GM18907 (cell line): ENCODE data around the gene PRKCZ.

Experiments
- ATAC-seq: cut with Tn5 transposase; IDR thresholded peaks from one replicate; pipeline ENCODE4 v1.9.1; 2021; ENCODE audit warnings: mild to moderate bottlenecking, moderate library complexity; ENCODE audit not compliant: unreplicated experiment

PRKCZ gene

GRCh38 chr1:2044510-2045319 is 5.5 kb upstream of the PRKCZ start:
- no peak for ATAC-seq

DNA sequence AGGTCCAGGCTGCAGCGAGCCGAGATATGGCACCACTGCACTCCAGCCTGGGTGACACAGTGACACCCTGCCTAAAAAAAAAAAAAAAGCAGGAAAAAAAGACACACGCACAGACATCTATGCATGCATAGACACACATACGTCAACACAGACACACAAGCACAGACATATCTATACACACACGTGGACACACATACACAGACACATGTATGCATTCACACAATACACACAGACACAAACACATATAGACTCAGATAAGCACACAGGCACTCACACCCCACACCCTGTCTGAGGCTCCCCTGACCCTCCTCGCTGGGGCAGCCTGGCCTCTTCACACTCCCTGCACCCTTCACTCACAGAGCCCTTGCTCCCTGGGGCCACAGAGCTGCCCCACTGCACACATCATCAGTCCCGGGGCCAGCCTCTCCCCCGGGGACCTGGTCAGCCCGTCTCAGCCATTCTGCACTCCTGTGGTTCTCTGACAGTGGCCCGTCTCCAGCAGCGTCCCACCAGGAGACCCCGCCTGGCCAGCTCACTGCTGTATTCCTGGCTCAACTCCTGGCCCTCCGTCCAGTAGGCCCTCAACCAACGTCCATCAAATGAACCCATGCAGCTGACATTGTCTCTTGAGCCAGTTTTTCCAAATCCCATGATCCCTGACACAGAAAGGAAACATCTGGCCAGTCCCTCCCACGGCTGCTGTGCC is 4.6 kb upstream of the PRKCZ start:
- ATAC-seq: no peak

- ATAC-seq: no peak
Measured at GRCh38 chr1:2046174-2046917, 3.9 kb upstream of the PRKCZ start.

GRCh38 chr1:2046953-2047748 is 3.1 kb upstream of the PRKCZ start:
- ATAC-seq: no peak

GRCh38 chr1:2047749-2048729 is 2.2 kb upstream of the PRKCZ start:
- no peak for ATAC-seq

- ATAC-seq: no peak
Measured at GRCh38 chr1:2049225-2049717, 940 bp upstream of the PRKCZ start.

GRCh38 chr1:2050461-2050792 is 216 bp downstream of the PRKCZ start:
- ATAC-seq: no peak

DNA sequence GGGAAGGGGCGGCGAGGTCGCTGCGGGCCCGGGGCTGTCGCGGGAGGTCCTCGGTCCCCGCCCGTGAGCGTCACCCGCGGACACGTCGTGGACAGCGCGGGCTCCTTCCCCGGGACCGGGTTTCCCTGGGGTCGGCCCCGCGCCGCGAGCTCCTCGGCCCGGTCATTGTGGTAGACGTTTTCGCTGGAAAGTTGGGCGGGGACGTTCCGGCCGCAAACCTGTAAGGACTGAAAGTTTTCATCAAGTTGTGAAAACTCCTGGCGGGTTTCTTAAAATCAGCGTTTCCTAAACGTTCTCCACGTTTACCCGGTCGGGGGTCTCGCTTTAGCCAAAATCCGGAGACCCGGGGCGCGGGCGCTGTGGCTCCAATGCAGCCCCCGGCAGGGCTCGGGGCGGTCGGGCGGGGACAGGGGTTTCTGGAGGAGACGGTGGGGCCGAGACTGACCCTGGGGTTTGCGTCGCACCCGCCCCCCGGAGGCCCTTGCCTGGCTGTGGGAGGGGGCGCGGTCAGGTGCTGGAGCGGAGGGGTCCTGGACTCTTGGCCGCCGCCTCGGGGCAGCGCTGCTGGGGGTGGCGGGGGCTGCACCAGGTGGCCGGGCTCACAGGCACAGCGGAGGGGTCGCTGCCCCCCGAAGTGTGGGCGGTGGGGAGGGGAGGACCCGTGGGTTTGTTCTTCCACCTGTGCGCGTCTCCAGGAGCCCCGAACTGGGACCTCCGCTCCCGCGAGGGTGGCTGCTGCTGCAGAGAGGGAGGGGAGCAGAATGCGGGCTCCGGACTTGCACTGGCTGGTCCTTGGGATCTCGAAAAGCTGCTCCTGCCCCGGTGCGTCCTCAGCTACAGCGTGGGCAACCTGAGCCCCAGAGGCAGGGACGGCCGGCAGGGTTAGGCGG is 827 bp downstream of the PRKCZ start:
- ATAC-seq: no peak

- ATAC-seq: no peak
Measured at GRCh38 chr1:2052054-2052679, 2.0 kb downstream of the PRKCZ start.

GRCh38 chr1:2052756-2053155 is 2.5 kb downstream of the PRKCZ start:
- ATAC-seq: no peak

DNA sequence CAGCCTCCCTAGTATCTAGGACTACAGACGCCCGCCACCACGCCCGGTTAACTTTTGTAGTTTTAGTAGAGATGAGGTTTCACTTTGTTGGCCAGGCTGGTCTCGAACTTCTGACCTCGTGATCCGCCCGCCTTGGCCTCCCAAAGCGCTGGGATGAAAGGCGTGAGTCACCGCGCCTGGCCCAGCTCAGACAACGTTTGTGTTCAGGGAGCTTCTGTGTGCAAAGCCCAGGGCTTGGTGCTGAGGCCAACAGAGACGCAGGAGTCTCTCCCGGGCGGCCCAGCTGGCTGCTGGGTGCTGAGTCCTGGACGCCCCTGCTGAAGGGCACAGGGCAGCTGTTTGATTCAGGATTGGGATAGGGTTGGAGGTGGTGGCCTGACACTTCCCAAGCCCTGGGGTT is 3.0 kb downstream of the PRKCZ start:
- ATAC-seq: no peak

DNA sequence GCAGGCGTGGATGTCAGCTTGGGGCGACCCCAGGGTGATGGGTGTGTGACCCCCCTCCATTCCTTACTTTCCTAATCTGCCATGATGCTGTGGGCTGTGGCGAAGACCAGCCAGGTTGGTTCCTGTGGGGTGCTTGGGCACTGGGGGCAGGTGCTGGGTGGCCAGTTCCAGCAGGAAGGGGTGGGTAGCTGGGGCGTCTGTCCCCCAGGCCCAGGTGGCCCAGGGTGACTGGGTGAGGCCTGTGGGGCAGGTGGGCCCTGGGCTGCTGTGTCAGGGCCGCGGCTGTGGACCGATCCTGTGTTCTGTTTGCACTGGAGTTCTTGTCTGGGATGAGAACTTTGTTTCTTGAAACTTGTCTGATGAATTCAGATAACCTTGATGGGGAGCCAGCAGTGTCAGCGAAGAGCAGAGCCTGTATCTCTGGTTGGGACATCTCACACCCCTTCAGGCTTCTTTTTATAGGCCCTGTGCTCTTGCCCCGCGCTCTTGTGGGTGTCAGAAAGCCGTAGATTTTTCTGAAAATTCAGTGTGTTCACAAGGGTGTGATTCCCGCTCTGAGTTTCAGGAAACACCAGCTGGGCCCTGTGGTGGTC is 3.7 kb downstream of the PRKCZ start:
- ATAC-seq: no peak

GRCh38 chr1:2054560-2054959 is 4.3 kb downstream of the PRKCZ start:
- ATAC-seq: no peak

GRCh38 chr1:2055911-2056575 is 5.8 kb downstream of the PRKCZ start:
- ATAC-seq: no peak

GRCh38 chr1:2056955-2057590 is 6.9 kb downstream of the PRKCZ start:
- no peak for ATAC-seq

DNA sequence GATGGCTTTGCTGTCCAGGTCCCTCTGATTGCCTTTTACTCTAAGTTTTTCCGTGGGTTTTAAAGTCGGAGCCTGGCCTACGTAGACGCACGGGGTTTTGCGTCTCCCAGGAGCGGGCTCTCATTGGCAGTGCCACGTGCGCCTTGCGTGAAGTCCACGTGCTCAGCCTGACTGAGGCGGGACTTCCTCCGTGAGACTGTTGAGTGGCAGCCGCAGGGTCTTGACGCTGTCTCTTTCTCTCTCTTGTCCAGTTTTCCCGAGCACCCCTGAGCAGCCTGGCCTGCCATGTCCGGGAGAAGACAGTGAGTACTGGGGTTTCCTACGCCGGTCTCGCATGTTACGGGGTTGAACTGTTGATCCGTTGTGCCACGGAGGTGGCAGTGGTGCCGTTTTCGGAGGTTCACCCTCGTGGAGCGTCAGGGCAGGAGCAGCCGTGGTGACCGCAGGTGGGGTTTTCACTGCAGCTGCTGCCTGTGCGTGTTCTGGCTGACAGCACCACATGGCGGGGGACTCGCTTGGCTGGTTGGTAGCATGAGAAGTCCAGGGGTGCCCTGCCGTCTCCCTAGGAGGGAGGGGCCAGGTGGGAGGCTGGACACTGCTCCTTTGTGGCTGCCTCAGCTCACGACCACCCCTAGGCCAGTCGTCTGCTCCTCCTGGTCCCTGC is 9.2 kb downstream of the PRKCZ start:
- no peak for ATAC-seq
